ENCODE results near the gene IL20RB.

DNA sequence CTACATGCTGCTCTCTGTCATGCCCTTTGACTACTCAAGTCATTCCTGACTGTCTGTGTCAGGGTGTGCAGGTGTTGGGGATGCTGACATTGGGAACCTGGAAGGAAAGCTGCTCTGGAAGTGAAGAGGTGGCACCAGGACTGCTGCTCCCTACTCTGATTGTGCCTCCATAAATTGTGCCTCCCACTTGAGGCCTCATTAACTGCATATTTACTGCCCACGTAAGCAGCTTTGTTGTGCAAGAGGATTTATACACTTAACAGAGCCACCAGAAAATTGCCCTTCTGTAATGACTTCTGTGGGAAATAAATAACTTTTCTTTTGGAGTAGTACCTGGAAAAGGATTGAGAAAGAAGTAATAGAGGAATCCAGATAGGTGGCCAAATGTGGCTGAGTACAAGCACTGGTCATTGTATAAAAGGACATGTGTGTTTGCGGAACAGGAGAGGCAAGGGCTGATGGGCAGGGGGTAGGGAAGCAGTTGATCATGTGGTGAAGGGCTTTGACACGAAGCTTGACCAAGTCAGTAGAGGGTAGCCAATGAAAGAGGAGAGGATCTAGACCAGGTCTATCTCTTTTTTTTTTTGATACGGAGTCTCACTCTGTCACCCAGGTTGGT is 24.8 kb downstream of the IL20RB start:
- TF ChIP-seq, protein P1, sequence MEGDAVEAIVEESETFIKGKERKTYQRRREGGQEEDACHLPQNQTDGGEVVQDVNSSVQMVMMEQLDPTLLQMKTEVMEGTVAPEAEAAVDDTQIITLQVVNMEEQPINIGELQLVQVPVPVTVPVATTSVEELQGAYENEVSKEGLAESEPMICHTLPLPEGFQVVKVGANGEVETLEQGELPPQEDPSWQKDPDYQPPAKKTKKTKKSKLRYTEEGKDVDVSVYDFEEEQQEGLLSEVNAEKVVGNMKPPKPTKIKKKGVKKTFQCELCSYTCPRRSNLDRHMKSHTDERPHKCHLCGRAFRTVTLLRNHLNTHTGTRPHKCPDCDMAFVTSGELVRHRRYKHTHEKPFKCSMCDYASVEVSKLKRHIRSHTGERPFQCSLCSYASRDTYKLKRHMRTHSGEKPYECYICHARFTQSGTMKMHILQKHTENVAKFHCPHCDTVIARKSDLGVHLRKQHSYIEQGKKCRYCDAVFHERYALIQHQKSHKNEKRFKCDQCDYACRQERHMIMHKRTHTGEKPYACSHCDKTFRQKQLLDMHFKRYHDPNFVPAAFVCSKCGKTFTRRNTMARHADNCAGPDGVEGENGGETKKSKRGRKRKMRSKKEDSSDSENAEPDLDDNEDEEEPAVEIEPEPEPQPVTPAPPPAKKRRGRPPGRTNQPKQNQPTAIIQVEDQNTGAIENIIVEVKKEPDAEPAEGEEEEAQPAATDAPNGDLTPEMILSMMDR (IDR thresholded peaks at IDR 0.05): no peak
- TF ChIP-seq POLR2A (IDR thresholded peaks at IDR 0.05): no peak

Measured in adrenal gland (tissue), 5 donors.